GM21737 (cell line): Measurements from ENCODE around the gene OR2L2.
"Not testable (repeated sequence)": the region's sequence is repeated elsewhere in the genome, so short reads cannot be mapped to it uniquely, and the experiment has no call there.

Experiments used
- ATAC-seq: cut with Tn5 transposase; IDR thresholded peaks from one replicate; pipeline ENCODE4 v1.9.1; 2021; ENCODE audit warnings: mild to moderate bottlenecking, moderate library complexity; ENCODE audit not compliant: unreplicated experiment

OR2L2 gene, protein sequence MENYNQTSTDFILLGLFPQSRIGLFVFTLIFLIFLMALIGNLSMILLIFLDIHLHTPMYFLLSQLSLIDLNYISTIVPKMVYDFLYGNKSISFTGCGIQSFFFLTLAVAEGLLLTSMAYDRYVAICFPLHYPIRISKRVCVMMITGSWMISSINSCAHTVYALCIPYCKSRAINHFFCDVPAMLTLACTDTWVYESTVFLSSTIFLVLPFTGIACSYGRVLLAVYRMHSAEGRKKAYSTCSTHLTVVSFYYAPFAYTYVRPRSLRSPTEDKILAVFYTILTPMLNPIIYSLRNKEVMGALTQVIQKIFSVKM

DNA sequence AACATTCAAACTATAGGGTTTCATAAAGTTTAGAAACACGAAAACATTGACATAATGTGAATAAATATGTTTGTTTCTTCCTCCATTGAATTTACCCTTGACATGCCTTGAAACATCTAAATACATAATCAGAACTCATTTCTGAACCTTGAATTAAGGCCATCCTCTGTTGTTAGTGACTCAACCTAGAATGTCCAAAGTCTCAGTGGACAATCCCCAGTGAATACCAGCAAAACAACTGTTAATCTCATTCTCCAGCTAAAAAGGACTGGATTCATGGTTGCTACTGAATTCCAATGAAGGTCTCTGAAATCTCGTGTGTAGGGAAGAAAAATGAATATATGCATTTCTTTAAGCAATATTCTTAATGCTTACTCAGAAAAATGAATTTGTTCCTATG, at the start of gene OR2L2:
TSS of gene OR2L2 (plus strand) at position 301 of the 400 bp plus-strand sequence. CDS start 8,198 bp downstream, outside the sequence.
- no peak for ATAC-seq

GRCh38 chr1:247992986-247993385, 36.9 kb upstream of the OR2L2 start:
- ATAC-seq, result no peak

- ATAC-seq, result no peak
These were observed 31.1 kb upstream of the OR2L2 start for GRCh38 chr1:247998811-247999210.

DNA sequence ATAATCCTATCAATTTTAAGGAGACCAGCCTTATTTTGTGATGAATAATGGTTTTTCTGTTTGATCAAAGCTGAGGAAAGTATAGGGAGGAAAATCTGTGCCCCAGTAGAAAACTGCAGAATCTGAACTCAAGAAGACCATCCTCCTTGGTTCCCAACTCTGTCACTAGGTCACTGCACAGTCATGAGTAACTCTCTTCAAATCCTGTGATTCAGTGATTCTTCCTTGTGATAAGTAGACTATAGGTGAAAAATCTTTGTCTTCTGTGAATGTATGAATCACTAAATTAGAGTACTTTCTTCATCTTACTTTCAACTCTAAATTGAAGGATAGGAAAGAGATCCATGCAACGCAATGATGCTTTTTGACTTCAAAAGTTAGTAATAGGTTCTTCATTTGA, 29.7 kb upstream of the OR2L2 start:
- no peak for ATAC-seq

DNA sequence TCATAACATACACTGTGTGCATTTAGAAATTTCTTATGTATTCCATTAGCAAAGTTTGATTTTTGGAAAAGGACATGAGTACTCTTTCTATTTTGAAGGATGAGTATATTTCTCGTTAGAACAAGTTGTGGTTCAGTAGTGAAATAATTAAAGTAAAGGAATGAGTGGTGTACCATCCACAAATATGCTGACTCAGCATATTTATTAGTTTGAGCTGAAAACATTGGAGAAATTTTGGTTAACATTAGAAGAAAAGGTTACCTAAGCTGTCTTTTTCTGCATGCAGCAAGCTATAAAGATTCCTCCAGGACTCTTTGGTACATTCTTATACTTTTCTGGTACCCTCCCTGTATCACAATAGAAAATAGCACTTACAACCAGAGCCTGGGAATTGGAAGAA, 22.1 kb upstream of the OR2L2 start:
- ATAC-seq, result no peak

- no peak for ATAC-seq
These were observed 20.2 kb upstream of the OR2L2 start for GRCh38 chr1:248009681-248010080.

DNA sequence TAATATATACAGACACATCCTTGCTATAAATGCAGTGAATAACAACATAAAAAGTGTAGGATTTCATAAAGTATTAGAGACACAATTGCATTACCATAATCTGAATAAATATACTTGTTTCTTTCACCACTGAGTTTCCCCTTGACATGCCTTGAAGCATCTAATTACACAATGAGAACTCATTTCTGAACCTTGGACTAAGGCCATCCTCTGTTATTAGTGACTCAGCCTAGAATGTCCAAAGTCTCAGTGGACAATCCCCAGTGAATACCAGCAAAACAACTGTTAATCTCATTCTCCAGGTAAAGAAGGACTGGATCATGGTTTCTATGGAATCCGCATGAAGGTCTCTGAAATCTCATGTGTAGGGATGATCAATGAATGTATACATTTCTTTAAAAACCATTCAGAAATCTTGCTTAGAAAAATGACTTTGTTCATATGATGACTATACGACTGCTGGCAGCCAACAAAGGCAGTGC, 16.6 kb upstream of the OR2L2 start, which contains the start of gene OR2L5:
TSS of gene OR2L5 (plus strand) at position 432 of the 482 bp plus-strand sequence. CDS start 8,288 bp downstream, outside the sequence.
- no peak for ATAC-seq

DNA sequence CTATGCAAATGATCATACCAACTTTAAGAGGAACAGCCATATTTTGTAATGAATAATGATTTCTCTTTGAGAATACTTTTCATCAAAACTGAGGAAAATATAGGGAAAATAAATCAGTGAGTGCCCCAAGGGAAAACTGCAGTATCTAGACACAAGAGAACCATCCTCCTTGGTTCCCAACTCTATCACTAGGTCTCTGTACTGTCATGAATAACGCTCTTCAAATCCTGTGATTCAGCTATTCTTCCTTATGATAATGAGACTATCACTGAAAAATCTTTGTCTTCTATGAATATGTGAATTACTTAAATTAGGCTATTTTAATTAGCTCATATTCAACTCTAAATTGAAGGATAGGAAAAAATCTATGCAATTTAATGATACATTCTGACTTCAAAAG, 14.1 kb upstream of the OR2L2 start:
- ATAC-seq, result no peak

DNA sequence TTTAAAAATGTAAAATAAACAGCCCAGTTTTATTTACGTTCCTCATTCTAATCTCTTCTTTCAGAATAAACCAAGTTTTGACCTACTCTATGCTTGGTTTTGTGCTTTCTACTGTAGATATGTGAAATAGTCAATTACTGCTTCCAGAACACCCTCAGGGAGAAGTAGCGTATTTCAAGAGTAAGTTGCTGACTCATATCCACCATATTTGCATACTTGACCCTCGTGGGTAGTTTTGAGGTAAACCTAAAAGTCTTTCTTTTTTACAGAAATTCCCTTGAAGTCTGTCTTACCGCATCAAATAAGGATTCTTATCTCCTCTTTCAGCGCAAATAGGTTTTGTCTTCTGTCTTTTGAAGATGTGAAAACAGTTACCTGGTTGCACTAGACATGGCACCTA, 15.3 kb downstream of the OR2L2 start:
- no peak for ATAC-seq

DNA sequence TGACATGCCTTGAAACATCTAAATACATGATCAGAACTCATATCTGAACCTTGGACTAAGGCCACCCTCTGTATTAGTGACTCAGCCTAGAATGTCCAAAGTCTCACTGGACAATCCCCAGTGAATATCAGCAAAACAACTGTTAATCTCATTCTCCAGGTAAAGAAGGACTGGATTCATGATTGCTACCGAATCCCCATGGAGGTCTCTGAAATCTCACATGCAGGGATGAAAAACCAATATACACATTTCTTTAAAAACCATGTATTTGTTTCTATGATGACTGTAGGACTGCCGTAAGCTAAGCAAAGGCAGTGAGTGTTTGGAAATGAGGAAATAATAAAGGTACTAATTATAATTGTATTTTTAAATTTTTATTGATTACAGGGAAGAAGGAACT, 16.7 kb downstream of the OR2L2 start, which contains the start of gene OR2L3:
TSS of gene OR2L3 (plus strand) at position 301 of the 400 bp plus-strand sequence. CDS start 13,846 bp downstream, outside the sequence.
- ATAC-seq, result no peak

GRCh38 chr1:248047008-248047407, 17.1 kb downstream of the OR2L2 start:
- no peak for ATAC-seq

- no peak for ATAC-seq
These were observed 24.8 kb downstream of the OR2L2 start for GRCh38 chr1:248054671-248055070.

DNA sequence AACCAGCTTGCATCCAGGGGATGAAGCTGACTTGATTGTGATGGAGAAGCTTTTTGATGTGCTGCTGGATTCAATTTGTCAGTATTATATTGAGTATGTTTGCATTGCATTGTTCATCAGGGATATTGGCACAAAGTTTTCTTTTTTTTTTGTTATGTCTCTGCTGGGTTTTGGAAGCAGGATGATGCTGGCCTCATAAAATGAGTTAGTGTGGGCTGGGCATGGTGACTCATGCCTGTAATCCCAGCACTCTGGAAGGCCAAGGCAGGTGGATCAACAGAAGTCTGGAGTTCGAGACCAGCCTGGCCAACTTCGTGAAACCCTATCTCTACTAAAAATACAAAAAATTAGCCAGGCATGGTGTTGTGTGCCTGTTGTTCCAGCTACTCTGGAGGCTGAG, 25.4 kb downstream of the OR2L2 start:
- no peak for ATAC-seq

GRCh38 chr1:248065071-248065470, 35.2 kb downstream of the OR2L2 start:
- ATAC-seq, result no peak

- ATAC-seq, result no peak
These were observed 35.7 kb downstream of the OR2L2 start for GRCh38 chr1:248065604-248066003.

DNA sequence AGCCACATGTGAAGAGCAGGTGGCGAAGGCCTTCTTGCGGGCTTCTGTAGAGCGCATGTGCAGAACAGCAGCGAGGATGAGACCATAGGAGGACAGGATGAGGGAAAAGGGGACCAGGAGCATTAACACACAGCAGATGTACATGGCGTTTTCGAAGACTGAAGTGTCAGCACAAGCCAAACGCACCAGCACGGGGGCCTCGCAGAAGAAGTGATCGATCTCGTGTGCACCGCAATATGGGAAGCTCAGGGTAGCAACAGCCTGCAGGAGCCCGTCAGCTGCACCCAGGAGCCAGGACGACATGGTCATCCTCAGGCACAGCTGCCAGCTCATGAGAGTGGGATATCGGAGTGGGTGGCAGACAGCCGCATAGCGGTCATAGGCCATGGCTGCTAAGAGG, 54.0 kb downstream of the OR2L2 start:
- ATAC-seq, result not testable (repeated sequence)
